HepG2 (cell line): Measurements from ENCODE around the gene PLEKHG4. TPM values are rescaled to one million over a fixed set of nuclear protein-coding genes. Genes with fewer than 3 reads are reported as not detected.

Source experiments
- ARNT2 ChIP-seq: sonication (generic); formaldehyde crosslinking; IDR thresholded peaks from 2 replicates; pipeline ENCODE4 v1.8.0; 2022; ENCODE audit warnings: mild to moderate bottlenecking, low read depth, missing genetic modification reagents, moderate library complexity
- CHD4 ChIP-seq: fragments of 200-600 bp; sonication (generic); IDR thresholded peaks from 2 replicates; pipeline ENCODE4 v1.7.0; 2017; ENCODE audit warnings: mild to moderate bottlenecking, low read length, borderline replicate concordance
- HNRNPK ChIP-seq: fragments of 200-400 bp; formaldehyde crosslinking; IDR thresholded peaks from 2 replicates; pipeline ENCODE4 v1.6.1; 2018; ENCODE audit warnings: low read length, low read depth, moderate library complexity, mild to moderate bottlenecking; ENCODE audit not compliant: poor library complexity, severe bottlenecking
- HNRNPL ChIP-seq: fragments of 200-400 bp; formaldehyde crosslinking; IDR thresholded peaks from 2 replicates; pipeline ENCODE4 v1.6.1; 2017; ENCODE audit warnings: mild to moderate bottlenecking, low read depth, low read length
- HOXA5 ChIP-seq: sonication (generic); formaldehyde crosslinking; IDR thresholded peaks from 2 replicates; pipeline ENCODE4 v1.4.0; 2020; ENCODE audit warnings: missing genetic modification reagents
- MEF2D ChIP-seq: sonication (generic); formaldehyde crosslinking; IDR thresholded peaks from 2 replicates; pipeline ENCODE4 v1.5.1; 2020; ENCODE audit warnings: mild to moderate bottlenecking, missing genetic modification reagents
- MIER3 ChIP-seq: IDR thresholded peaks from 2 replicates; pipeline ENCODE4 v1.6.1; 2016; ENCODE audit warnings: missing compliant biosample characterization, borderline replicate concordance
- NFYC ChIP-seq: IDR thresholded peaks from 2 replicates; pipeline ENCODE4 v1.6.1; 2016; ENCODE audit warnings: missing genetic modification reagents, missing compliant biosample characterization
- SAFB2 ChIP-seq: sonication (generic); formaldehyde crosslinking; IDR thresholded peaks from 2 replicates; pipeline ENCODE4 v1.5.1; 2020; ENCODE audit warnings: missing genetic modification reagents, low read depth, mild to moderate bottlenecking, borderline replicate concordance
- SIX4 ChIP-seq: sonication (generic); formaldehyde crosslinking; IDR thresholded peaks from 2 replicates; pipeline ENCODE4 v1.4.0; 2020; ENCODE audit warnings: missing genetic modification reagents
- SPEN ChIP-seq: sonication (generic); formaldehyde crosslinking; IDR thresholded peaks from 2 replicates; pipeline ENCODE4 v1.5.1; 2020; ENCODE audit warnings: low read depth, mild to moderate bottlenecking, missing genetic modification reagents
- STAG1 ChIP-seq: sonication (generic); formaldehyde crosslinking; IDR thresholded peaks from 2 replicates; pipeline ENCODE4 v1.4.0; 2020; ENCODE audit warnings: missing genetic modification reagents
- TFDP1 ChIP-seq: IDR thresholded peaks from 2 replicates; pipeline ENCODE4 v1.6.1; 2016; ENCODE audit warnings: missing compliant biosample characterization, missing genetic modification reagents, borderline replicate concordance
- TFE3 ChIP-seq: IDR thresholded peaks from 2 replicates; pipeline ENCODE4 v1.6.1; 2016
- TRIM24 ChIP-seq: sonication (generic); formaldehyde crosslinking; IDR thresholded peaks from 2 replicates; pipeline ENCODE4 v1.8.0; 2022; ENCODE audit warnings: mild to moderate bottlenecking, missing genetic modification reagents
- ZFP90 ChIP-seq: sonication (generic); formaldehyde crosslinking; IDR thresholded peaks from 2 replicates; pipeline ENCODE4 v1.8.0; 2022; ENCODE audit warnings: missing genetic modification reagents, mild to moderate bottlenecking, inconsistent platforms, borderline replicate concordance
- ZNF121 ChIP-seq: sonication (generic); formaldehyde crosslinking; IDR thresholded peaks from 2 replicates; pipeline ENCODE4 v1.5.0; 2020; ENCODE audit warnings: mild to moderate bottlenecking, missing genetic modification reagents
- ZNF276 ChIP-seq: sonication (generic); formaldehyde crosslinking; IDR thresholded peaks from 2 replicates; pipeline ENCODE4 v1.4.0; 2020; ENCODE audit warnings: mild to moderate bottlenecking, low read depth, missing genetic modification reagents
- ZNF576 ChIP-seq: sonication (generic); formaldehyde crosslinking; IDR thresholded peaks from 2 replicates; pipeline ENCODE4 v1.4.0; 2020; ENCODE audit warnings: mild to moderate bottlenecking, missing genetic modification reagents
- ZNF710 ChIP-seq: sonication (generic); formaldehyde crosslinking; IDR thresholded peaks from 2 replicates; pipeline ENCODE4 v1.5.0; 2020; ENCODE audit warnings: mild to moderate bottlenecking, missing genetic modification reagents, borderline replicate concordance
- polyA plus RNA-seq, 8 experiments: library from polyadenylated mRNA; depleted of rRNA in 3 of 8; stranded (reverse) in 7 of 8; unstranded in 1 of 8; fragments of >200 nt; fragmentation: Illumina TruSeq in 4 of 8; extraction: Trizol in 4 of 8; gene quantifications; 2 replicates each; pipeline versions ENCODE4 v1.2.1 to v1.2.3, GENCODE V29; 2011 to 2016; ENCODE audit warnings: low read depth in 4 of 8, missing spikeins in 1 of 8, mixed read lengths in 1 of 8; ENCODE audit not compliant: insufficient read depth in 1 of 8
- total RNA-seq, 5 experiments: library from RNA; depleted of rRNA; stranded (reverse); fragments of >200 nt; fragmentation: Illumina TruSeq; extraction: Trizol; gene quantifications; 2 replicates each; pipeline ENCODE4 v1.2.3, GENCODE V29; 2016; ENCODE audit warnings: low read depth in 1 of 5

Gene PLEKHG4
- total and polyA plus RNA-seq, 2 of the 13 experiments (the other 11 are each of a cell fraction or from before 2014, with no cell fraction given), result 7.1 to 13.6 TPM

- TF ChIP-seq ZNF710 (CRISPR knock-in tag) (peak; percentile 61; the same call in 1 of the 2 replicates), HOXA5 (CRISPR knock-in tag) (peak; percentile 45), ARNT2 (CRISPR knock-in tag) (peak; percentile 22; the same call in 1 of the 2 replicates), TFE3 (CRISPR knock-in tag) (no peak), ZNF121 (no peak), ZFP90 (CRISPR knock-in tag) (no peak), CHD4 (0 out of 2 replicates have a peak, but pooled peaks have one; percentile 26), TFDP1 (CRISPR knock-in tag) (peak; percentile 48; the same call in 1 of the 2 replicates), NFYC (CRISPR knock-in tag) (0 out of 2 replicates have a peak, but pooled peaks have one; percentile 14), STAG1 (CRISPR knock-in tag) (peak; percentile 58), SAFB2 (0 out of 2 replicates have a peak, but pooled peaks have one; percentile 56), SPEN (CRISPR knock-in tag) (peak; percentile 16; the same call in 1 of the 2 replicates), ZNF276 (CRISPR knock-in tag) (peak; percentile 70; the same call in 1 of the 2 replicates), HNRNPL (no peak), TRIM24 (CRISPR knock-in tag) (no peak), ZNF576 (peak; percentile 95), MIER3 (CRISPR knock-in tag) (no peak), SIX4 (CRISPR knock-in tag) (no peak), HNRNPK (peak; percentile 15), MEF2D (CRISPR knock-in tag) (no peak)
Measured at GRCh38 chr16:67326472-67327309, 47.4 kb downstream of the PLEKHG4 start, which contains the start of the genes KCTD19 and LRRC36 (continued).
